Tibial nerve (tissue), 4 donors: ENCODE data around the gene SNAP91.

ENCODE experiments used
- EP300 ChIP-seq, 2 donors: sonication (generic); formaldehyde crosslinking; IDR thresholded peaks; one replicate each; pipeline ENCODE4 v1.6.1; 2017; ENCODE audit warnings: antibody characterized with exemption in 2 of 2, mild to moderate bottlenecking in 1 of 2
- POLR2A ChIP-seq, 2 donors: fragments of 450-650 bp; IDR thresholded peaks; one replicate each; pipeline ENCODE4 v1.6.1; 2017; ENCODE audit warnings: antibody characterized with exemption in 2 of 2, mild to moderate bottlenecking in 2 of 2, moderate library complexity in 2 of 2
- TF ChIP-seq, protein P1 (sequence below), 5 experiments: fragments of 200-600 bp in 3 of 5; fragments of 450-650 bp in 2 of 5; sonication (generic) in 3 of 5; IDR thresholded peaks; one replicate each; pipeline ENCODE4 v1.5.1; 2016 to 2019; ENCODE audit warnings: antibody characterized with exemption in 5 of 5, mild to moderate bottlenecking in 3 of 5, moderate library complexity in 2 of 5

DNA sequence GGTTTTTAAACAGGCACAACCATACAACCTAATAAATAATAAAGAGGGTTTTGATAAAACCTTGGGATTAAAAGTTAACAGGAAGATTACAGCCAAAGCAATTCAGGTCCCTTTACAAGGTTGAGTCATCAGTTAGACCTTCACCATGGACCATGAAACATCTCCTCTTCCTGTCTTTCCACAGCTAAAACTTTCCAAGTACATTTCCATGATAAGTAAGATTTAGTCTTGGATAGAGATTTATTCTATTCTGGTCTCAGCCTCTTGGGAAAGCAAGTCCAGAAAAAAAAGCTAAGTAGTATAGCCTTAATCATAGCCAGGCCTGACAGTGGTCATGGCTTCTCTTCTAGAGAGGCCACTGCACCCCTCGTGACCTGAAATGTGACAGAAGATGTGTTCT is 199.5 kb downstream of the SNAP91 start:
- TF ChIP-seq, protein P1, sequence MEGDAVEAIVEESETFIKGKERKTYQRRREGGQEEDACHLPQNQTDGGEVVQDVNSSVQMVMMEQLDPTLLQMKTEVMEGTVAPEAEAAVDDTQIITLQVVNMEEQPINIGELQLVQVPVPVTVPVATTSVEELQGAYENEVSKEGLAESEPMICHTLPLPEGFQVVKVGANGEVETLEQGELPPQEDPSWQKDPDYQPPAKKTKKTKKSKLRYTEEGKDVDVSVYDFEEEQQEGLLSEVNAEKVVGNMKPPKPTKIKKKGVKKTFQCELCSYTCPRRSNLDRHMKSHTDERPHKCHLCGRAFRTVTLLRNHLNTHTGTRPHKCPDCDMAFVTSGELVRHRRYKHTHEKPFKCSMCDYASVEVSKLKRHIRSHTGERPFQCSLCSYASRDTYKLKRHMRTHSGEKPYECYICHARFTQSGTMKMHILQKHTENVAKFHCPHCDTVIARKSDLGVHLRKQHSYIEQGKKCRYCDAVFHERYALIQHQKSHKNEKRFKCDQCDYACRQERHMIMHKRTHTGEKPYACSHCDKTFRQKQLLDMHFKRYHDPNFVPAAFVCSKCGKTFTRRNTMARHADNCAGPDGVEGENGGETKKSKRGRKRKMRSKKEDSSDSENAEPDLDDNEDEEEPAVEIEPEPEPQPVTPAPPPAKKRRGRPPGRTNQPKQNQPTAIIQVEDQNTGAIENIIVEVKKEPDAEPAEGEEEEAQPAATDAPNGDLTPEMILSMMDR (IDR thresholded peaks at IDR 0.05) = no peak
- no peak for TF ChIP-seq EP300 (IDR thresholded peaks at IDR 0.05)
- TF ChIP-seq POLR2A (IDR thresholded peaks at IDR 0.05) = no peak
